ENCODE results near the gene CAPN15.

Gene CAPN15

GRCh38 chr16:513950-514349 is 13.6 kb upstream of the CAPN15 start:
- TF ChIP-seq REST (IDR thresholded peaks at IDR 0.05; ENCODE audit: insufficient read depth in 1 of 2, low read depth in 2 of 2, low read length in 2 of 2) (no peak), SIN3A (IDR thresholded peaks at IDR 0.05; ENCODE audit: borderline replicate concordance, insufficient read depth, low read length) (no peak), TAF1 (IDR thresholded peaks at IDR 0.05; ENCODE audit: borderline replicate concordance, insufficient read depth, low read length) (no peak)

GRCh38 chr16:515175-515938 is 12.2 kb upstream of the CAPN15 start:
- no peak for TF ChIP-seq FOXP2 (optimal IDR thresholded peaks at IDR 0.05; ENCODE audit: borderline replicate concordance, extremely low read depth, extremely low read length, insufficient read depth)
- TF ChIP-seq TAF1 (IDR thresholded peaks at IDR 0.05; ENCODE audit: borderline replicate concordance, insufficient read depth, low read length) = no peak
- TF ChIP-seq POLR2AphosphoS5 (IDR thresholded peaks at IDR 0.05; ENCODE audit: low read depth, low read length) = no peak
- TF ChIP-seq REST (IDR thresholded peaks at IDR 0.05; ENCODE audit: insufficient read depth in 1 of 2, low read depth in 2 of 2, low read length in 2 of 2) = no peak
- no peak for TF ChIP-seq SIN3A (IDR thresholded peaks at IDR 0.05; ENCODE audit: borderline replicate concordance, insufficient read depth, low read length)

- TF ChIP-seq POLR2AphosphoS5 (IDR thresholded peaks at IDR 0.05; ENCODE audit: low read depth, low read length) (no peak), SIN3A (IDR thresholded peaks at IDR 0.05; ENCODE audit: borderline replicate concordance, insufficient read depth, low read length) (no peak), REST (IDR thresholded peaks at IDR 0.05; ENCODE audit: insufficient read depth in 1 of 2, low read depth in 2 of 2, low read length in 2 of 2) (no peak), TAF1 (IDR thresholded peaks at IDR 0.05; ENCODE audit: borderline replicate concordance, insufficient read depth, low read length) (no peak), FOXP2 (optimal IDR thresholded peaks at IDR 0.05; ENCODE audit: borderline replicate concordance, extremely low read depth, extremely low read length, insufficient read depth) (no peak)
These were observed 11.6 kb upstream of the CAPN15 start for GRCh38 chr16:515939-516226.

- no peak for TF ChIP-seq SIN3A (IDR thresholded peaks at IDR 0.05; ENCODE audit: borderline replicate concordance, insufficient read depth, low read length)
- TF ChIP-seq POLR2AphosphoS5 (IDR thresholded peaks at IDR 0.05; ENCODE audit: low read depth, low read length) = no peak
- no peak for TF ChIP-seq FOXP2 (optimal IDR thresholded peaks at IDR 0.05; ENCODE audit: borderline replicate concordance, extremely low read depth, extremely low read length, insufficient read depth)
These were observed 11.2 kb upstream of the CAPN15 start for GRCh38 chr16:516301-516700.

- TF ChIP-seq SIN3A (IDR thresholded peaks at IDR 0.05; ENCODE audit: borderline replicate concordance, insufficient read depth, low read length) = no peak
- no peak for TF ChIP-seq POLR2AphosphoS5 (IDR thresholded peaks at IDR 0.05; ENCODE audit: low read depth, low read length)
These were observed 8.7 kb upstream of the CAPN15 start for GRCh38 chr16:518858-519257.

- no peak for TF ChIP-seq SIN3A (IDR thresholded peaks at IDR 0.05; ENCODE audit: borderline replicate concordance, insufficient read depth, low read length)
- TF ChIP-seq TAF1 (IDR thresholded peaks at IDR 0.05; ENCODE audit: borderline replicate concordance, insufficient read depth, low read length) = no peak
- TF ChIP-seq FOXP2 (optimal IDR thresholded peaks at IDR 0.05; ENCODE audit: borderline replicate concordance, extremely low read depth, extremely low read length, insufficient read depth) = no peak
- TF ChIP-seq REST (IDR thresholded peaks at IDR 0.05; ENCODE audit: insufficient read depth in 1 of 2, low read depth in 2 of 2, low read length in 2 of 2) = no peak
- no peak for TF ChIP-seq POLR2AphosphoS5 (IDR thresholded peaks at IDR 0.05; ENCODE audit: low read depth, low read length)
These were observed 8.1 kb upstream of the CAPN15 start for GRCh38 chr16:519425-519824.

Data from PFSK-1 (cell line).